Adrenal gland (tissue), 5 donors: Measurements from ENCODE around the gene JARID2.

Source experiments
- CTCF ChIP-seq, 6 experiments: fragments of 450-650 bp in 4 of 6; fragments of 200-600 bp in 2 of 6; sonication (generic) in 1 of 6; IDR thresholded peaks; 1 replicate in 5 of 6; 2 replicates in 1 of 6; pipeline versions ENCODE4 v1.5.1 to v1.8.0; 2016 to 2021; ENCODE audit warnings: antibody characterized with exemption in 6 of 6, mild to moderate bottlenecking in 2 of 6, moderate library complexity in 1 of 6
- POLR2A ChIP-seq, 2 donors: fragments of 450-650 bp; IDR thresholded peaks; one replicate each; pipeline ENCODE4 v1.6.1; 2017; ENCODE audit warnings: antibody characterized with exemption in 2 of 2, mild to moderate bottlenecking in 2 of 2, moderate library complexity in 1 of 2
- donor health status: DM: no; HTN: no; CAD: no.

DNA sequence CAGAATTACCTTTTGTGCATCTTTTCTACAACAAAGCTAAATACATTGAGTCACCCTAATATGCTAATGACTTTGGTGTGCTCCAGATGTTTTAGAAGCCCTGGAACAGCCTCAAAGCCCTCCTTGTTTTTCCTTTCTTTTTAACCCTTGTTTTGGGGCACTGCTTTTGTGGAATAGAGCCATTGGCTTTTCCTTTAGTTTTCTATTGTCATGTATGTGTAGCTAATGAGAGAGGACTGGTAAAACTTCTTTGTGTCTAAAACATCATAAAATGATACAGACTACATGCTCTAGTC is 158.8 kb downstream of the JARID2 start:
- TF ChIP-seq CTCF (IDR thresholded peaks at IDR 0.05) (no peak), POLR2A (IDR thresholded peaks at IDR 0.05) (no peak)
